GM10266 (cell line): ENCODE results near the gene SERP1.

Experiments
- DNase-seq: peaks from one replicate; pipeline ENCODE4 v3.0.0; 2012; ENCODE audit errors: extremely low spot score
- CTCF ChIP-seq: IDR thresholded peaks from 2 replicates; pipeline ENCODE4 v1.5.1; 2012; ENCODE audit warnings: mild to moderate bottlenecking, low read depth; ENCODE audit not compliant: control insufficient read depth, insufficient read depth; ENCODE audit errors: missing control alignments

SERP1 gene

DNA sequence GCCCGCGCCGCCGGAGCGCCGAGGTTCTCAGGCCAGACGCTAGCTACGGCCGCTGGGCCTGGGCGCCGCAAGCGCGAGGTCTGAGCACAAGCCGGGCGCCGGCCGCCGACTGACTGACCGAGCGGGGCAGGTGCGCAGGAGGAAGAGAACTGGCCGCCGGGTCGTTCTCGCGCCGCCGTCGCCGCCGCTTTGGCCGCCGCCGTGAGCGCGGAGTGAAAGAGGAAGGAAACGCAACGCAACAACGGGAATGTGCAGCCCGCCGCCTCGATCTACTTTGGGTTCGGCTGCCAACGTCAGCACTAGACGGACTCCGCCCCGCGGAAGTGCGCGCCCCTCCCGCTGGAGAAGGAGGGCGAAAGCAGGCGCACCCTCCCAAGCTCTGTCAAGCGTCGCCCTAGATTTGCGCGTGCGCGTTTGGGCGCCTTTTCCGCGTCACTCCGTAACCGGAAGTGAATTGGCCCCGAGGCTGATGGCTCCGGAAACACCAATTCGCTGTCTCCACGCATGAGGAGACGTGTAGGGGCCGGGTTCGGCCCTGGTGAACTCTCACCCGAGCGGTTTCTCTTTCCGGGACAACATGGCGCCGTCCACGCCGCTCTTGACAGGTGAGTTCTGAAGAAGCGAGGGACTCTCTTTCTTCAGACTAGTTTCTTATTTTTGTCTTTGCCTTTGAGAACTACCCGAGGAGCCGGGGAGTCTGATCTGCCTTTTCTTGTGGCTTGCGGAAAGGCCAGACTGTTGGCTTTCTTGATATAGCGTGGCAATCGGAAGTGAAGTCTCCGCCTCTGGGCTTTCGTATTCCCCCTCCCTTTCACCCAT is at the start of gene SERP1, which contains the start of gene EIF2A:
Gene SERP1, minus strand, starts transcription at position 271 of the 819 bp plus-strand sequence. CDS start 361 bp downstream, outside the sequence.
Gene EIF2A, plus strand, starts transcription at position 562 of the 819 bp plus-strand sequence. Its CDS starts 16 bp downstream, at position 578.
- peak; percentile 93 for DNase-seq
- TF ChIP-seq CTCF: no peak

GRCh38 chr3:150594150-150594549 is 47.9 kb upstream of the SERP1 start:
- no peak for TF ChIP-seq CTCF
- DNase-seq: no peak

DNA sequence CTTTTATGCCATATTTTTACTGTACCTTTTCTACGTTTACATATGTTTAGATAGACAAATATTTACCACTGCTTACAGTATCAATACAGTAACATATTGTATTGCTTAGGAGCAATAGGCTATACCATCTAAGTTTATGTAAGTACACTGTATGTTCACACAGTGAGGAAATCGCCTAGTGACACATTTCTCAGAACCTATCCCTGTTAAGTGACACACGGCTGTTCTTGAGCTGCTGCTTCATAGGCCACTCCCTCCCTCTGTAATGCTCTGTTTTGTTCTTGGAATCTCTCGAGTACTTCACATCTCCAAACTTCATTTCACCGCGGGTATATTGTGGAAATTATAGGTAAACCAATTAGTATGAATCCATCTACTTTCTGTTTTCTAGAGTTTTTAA is 43.5 kb upstream of the SERP1 start:
- TF ChIP-seq CTCF: no peak
- no peak for DNase-seq

- DNase-seq: no peak
- no peak for TF ChIP-seq CTCF
Observed at GRCh38 chr3:150588027-150588830, 41.9 kb upstream of the SERP1 start.

- no peak for TF ChIP-seq CTCF
- peak; percentile 28 for DNase-seq
Observed at GRCh38 chr3:150583028-150583427, 36.7 kb upstream of the SERP1 start.

- TF ChIP-seq CTCF: no peak
- peak; percentile 10 for DNase-seq
Observed at GRCh38 chr3:150582620-150583019, 36.3 kb upstream of the SERP1 start.
